B cell (primary cell): ENCODE data around the gene CHD5.

Experiments used
- EZH2 ChIP-seq: IDR thresholded peaks from 2 replicates; pipeline ENCODE4 v1.6.1; 2012; ENCODE audit warnings: borderline replicate concordance, low read depth, mild to moderate bottlenecking, moderate library complexity, low read length; ENCODE audit not compliant: insufficient read depth, poor library complexity, severe bottlenecking
- TF ChIP-seq, protein P1 (sequence below): fragments of 200-600 bp; IDR thresholded peaks from one replicate; pipeline ENCODE4 v1.8.0; 2022; ENCODE audit warnings: antibody characterized with exemption, mild to moderate bottlenecking

DNA sequence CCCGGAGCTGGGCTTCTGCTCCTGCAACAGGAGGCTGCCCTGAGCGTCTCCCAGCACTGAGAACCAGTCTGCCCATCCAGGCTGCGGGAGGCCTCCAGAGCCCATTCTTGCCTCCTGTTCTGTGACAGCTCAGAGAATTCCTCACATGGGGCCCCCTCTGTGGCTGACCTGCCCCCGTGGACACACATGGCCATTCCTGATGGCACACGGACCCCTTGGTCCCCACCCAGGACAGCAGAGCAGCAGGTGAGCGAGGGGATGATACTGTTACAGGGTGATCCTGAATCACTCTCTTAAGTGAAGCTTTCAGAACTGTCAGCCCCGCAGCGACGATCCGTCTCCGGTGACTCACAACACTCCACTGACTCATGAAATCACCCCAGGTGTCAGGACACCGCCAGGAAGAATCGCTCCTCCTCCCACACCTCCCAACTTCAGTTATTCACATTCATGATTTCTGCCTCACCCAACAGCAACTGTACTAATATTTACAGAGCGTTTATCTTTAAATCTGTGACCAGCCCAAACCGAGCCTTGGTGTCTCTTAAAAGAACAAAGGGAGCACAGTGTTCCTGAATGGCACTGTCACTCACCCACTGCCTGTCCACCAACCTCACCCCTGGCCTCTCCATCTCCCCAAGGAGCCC is 22.5 kb downstream of the CHD5 start:
- TF ChIP-seq, protein P1, sequence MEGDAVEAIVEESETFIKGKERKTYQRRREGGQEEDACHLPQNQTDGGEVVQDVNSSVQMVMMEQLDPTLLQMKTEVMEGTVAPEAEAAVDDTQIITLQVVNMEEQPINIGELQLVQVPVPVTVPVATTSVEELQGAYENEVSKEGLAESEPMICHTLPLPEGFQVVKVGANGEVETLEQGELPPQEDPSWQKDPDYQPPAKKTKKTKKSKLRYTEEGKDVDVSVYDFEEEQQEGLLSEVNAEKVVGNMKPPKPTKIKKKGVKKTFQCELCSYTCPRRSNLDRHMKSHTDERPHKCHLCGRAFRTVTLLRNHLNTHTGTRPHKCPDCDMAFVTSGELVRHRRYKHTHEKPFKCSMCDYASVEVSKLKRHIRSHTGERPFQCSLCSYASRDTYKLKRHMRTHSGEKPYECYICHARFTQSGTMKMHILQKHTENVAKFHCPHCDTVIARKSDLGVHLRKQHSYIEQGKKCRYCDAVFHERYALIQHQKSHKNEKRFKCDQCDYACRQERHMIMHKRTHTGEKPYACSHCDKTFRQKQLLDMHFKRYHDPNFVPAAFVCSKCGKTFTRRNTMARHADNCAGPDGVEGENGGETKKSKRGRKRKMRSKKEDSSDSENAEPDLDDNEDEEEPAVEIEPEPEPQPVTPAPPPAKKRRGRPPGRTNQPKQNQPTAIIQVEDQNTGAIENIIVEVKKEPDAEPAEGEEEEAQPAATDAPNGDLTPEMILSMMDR = no peak
- TF ChIP-seq EZH2 = no peak
